VCaP (cell line): ENCODE results near the gene OBSL1.
A peak's percentile ranks its signal among the peaks of the same experiment; 100 is the strongest.

ENCODE experiments used
- H3K27ac ChIP-seq: fragments of 450-650 bp; 2 replicates; pipeline ENCODE4 v1.5.1; 2017
- CTCF ChIP-seq: fragments of 450-650 bp; conservative IDR thresholded peaks from 2 replicates; pipeline ENCODE4 v1.5.1; 2017; ENCODE audit warnings: mild to moderate bottlenecking, moderate library complexity

The OBSL1 gene

DNA sequence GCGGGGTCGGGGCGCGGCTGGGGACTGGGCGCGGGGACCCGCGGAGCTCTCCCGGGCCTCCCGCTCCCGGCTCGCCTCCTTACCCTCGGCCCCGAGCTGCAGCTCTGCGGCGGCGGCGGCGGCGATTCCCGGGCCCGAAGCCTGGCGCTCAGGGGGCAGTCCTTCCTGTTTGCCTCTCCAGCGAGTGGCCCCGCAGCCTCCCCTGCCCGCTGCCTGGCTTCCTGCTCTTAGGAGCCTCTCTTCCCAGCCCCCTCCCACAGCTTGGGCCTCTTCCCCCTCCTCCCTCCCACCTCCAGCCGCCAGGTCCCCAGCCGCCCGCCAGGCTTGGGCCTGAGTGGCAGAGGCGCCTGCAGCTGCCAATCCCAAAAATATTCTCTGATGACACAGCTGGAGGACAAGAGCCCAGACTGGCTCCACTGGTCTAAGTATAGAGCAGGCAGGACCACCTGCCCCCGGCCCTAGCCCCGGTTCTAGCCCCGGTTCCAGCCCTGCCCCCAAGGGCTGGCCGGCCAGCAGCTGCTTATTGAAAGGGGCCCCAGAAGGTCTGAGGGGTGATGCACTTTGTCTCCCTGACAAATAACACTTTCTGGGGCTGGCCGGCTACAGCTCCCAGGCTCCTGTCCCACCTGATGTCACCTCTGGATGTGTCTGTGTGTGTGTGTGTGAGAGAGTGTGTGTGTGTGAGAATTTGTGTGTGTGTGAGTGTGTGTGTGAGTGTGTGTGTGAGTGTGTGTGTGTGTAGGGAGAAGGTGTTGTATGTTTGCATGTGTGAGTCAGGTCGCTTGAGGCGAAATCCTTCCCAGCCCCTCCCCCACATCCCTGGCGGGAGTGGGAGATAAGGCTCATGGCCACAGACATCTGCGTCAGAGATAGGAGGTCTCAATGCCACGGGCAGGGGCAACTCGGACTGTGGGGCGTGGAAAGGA lies at the start of gene OBSL1:
Gene OBSL1 (minus strand): TSS at position 229 of the 926 bp plus-strand sequence. CDS start 307 bp downstream, outside the sequence.
- TF ChIP-seq CTCF: no peak
- H3K27ac ChIP-seq: peak within 1 kb of the TSS; percentile 89

GRCh38 chr2:219620546-219620945 lies 49.2 kb upstream of the OBSL1 start:
- no peak for TF ChIP-seq CTCF
- no peak overlapping the region for H3K27ac ChIP-seq

DNA sequence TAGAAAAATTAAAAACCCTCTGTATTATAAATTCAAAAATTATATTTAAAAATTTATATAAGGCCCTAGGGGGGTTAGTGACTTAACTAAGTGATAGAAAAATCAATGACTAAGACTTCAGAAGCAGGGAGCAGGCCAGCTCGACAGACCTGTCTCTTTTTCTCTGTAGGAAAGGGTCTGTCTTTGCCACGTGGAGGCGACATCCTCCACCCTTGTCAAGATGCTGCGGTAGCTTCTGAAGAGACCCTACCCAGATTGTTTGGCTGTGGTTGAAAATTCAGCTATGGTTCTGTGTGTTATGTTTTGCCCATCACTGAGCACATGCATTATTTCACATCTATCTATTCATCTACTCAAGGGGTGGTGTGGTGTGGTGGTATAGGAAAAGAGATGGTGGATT lies 47.9 kb upstream of the OBSL1 start:
- no peak for TF ChIP-seq CTCF
- no peak overlapping the region for H3K27ac ChIP-seq

- H3K27ac ChIP-seq: no peak overlapping the region
These were observed 47.4 kb upstream of the OBSL1 start for GRCh38 chr2:219618733-219619122.

DNA sequence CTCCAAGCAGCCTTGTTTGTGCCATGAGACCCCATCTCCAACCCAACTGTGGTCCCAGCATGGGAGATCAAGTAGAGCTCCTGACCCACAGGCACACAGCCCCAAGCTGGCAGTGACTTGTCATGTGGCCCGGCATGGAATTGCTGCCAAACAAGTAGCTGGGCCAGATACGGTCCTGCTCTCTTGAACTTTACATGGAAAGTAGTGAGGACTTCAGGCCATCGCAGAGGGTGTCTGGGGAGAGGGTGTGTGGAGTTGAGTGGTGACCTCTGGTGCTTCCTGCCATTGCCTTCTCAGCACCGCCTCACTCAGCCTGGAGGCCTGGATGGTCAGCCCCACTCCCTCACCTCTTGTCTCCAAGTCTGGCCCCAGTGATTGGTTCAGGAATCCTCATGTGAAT lies 45.2 kb upstream of the OBSL1 start:
- H3K27ac ChIP-seq: no peak overlapping the region
- TF ChIP-seq CTCF: no peak

More at GRCh38 chr2:219618733-219619122, 47.4 kb upstream of the OBSL1 start:
- TF ChIP-seq CTCF: no peak

DNA sequence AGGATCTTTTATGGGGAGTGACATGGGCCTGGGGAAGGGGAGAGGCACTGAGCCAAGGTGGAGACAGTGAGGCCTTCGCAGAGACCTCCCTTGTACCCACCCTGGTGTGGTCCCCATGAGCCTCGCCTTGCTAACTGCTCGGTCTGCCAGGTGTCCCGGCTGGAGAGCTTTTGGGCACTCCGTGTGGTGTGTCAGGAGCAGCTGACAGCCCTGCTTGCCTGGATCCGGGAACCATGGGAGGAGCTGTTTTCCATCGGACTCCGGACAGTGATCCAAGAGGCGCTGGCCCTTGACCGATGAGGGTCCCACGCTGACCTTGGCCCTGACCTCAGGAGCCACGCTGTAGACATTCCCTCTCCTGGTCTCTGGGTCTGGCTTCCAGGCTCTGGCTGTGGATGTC lies 44.6 kb upstream of the OBSL1 start:
- TF ChIP-seq CTCF: no peak
- no peak overlapping the region for H3K27ac ChIP-seq

DNA sequence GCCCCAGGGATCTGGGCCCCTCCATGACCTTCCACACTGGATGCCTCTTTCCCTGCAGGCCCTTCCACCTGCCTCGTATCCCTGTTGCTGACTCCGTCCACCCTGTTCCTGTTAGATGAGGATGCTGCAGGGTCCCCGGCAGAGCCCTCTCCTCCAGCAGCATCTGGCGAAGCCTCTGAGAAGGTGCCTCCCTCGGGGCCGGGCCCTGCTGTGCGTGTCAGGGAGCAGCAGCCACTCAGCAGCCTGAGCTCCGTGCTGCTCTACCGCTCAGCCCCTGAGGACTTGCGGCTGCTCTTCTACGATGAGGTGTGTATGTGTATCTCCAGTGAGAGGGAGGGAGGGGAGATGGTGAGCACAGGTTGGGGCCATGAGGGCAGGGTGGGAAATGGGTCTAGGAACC lies 43.7 kb upstream of the OBSL1 start:
- no peak for TF ChIP-seq CTCF
- no peak overlapping the region for H3K27ac ChIP-seq
